Measurements from ENCODE around the gene FOXP1.
"Not testable (repeated sequence)": the region's sequence is repeated elsewhere in the genome, so short reads cannot be mapped to it uniquely, and the experiment has no call there.

The FOXP1 gene

GRCh38 chr3:71042759-71043158 is 540.8 kb downstream of the FOXP1 start:
- DNase-seq: no peak

GRCh38 chr3:71041371-71041770 is 542.2 kb downstream of the FOXP1 start:
- DNase-seq: no peak

- no peak for DNase-seq
Observed at GRCh38 chr3:71039332-71039731, 544.2 kb downstream of the FOXP1 start.

GRCh38 chr3:71037775-71038174 is 545.8 kb downstream of the FOXP1 start:
- DNase-seq: no peak

GRCh38 chr3:71035886-71036285 is 547.6 kb downstream of the FOXP1 start:
- DNase-seq: no peak

GRCh38 chr3:71035314-71035713 is 548.2 kb downstream of the FOXP1 start:
- no peak for DNase-seq

- no peak for DNase-seq
Observed at GRCh38 chr3:71033681-71034220, 549.8 kb downstream of the FOXP1 start.

GRCh38 chr3:71031914-71032521 is 551.5 kb downstream of the FOXP1 start:
- peak; percentile 63 for DNase-seq

GRCh38 chr3:71031181-71031580 is 552.3 kb downstream of the FOXP1 start:
- DNase-seq: no peak

- DNase-seq: no peak
Observed at GRCh38 chr3:71030748-71031147, 552.8 kb downstream of the FOXP1 start.

- no peak for DNase-seq
Observed at GRCh38 chr3:71029770-71030169, 553.8 kb downstream of the FOXP1 start.

- DNase-seq: no peak
Observed at GRCh38 chr3:71028802-71029201, 554.7 kb downstream of the FOXP1 start.

- DNase-seq: no peak
Observed at GRCh38 chr3:71028184-71028583, 555.3 kb downstream of the FOXP1 start.

GRCh38 chr3:71026634-71027578 is 556.6 kb downstream of the FOXP1 start:
- DNase-seq: no peak

- DNase-seq: no peak
Observed at GRCh38 chr3:71025516-71025915, 558.0 kb downstream of the FOXP1 start.

- no peak for DNase-seq
Observed at GRCh38 chr3:71025010-71025409, 558.5 kb downstream of the FOXP1 start.

- DNase-seq: no peak
Observed at GRCh38 chr3:71022551-71023335, 560.8 kb downstream of the FOXP1 start.

- no peak for DNase-seq
Observed at GRCh38 chr3:71018799-71019198, 564.7 kb downstream of the FOXP1 start.

GRCh38 chr3:71016178-71016845 is 567.2 kb downstream of the FOXP1 start:
- DNase-seq: no peak

- DNase-seq: not testable (repeated sequence)
Observed at GRCh38 chr3:71014616-71015015, 568.9 kb downstream of the FOXP1 start.

GRCh38 chr3:71012971-71013370 is 570.6 kb downstream of the FOXP1 start:
- no peak for DNase-seq

GRCh38 chr3:71011565-71012287 is 571.8 kb downstream of the FOXP1 start:
- no peak for DNase-seq

All from NCI-H2171 (cell line).